ENCODE data around the gene SYMPK.

Gene SYMPK

GRCh38 chr19:45886427-45887199 lies 23.7 kb upstream of the SYMPK start:
- peak; percentile 76 to 77 for DNase-seq (ENCODE audit: low read depth in 2 of 2, low spot score in 1 of 2)

- peak; percentile 76 to 79 for DNase-seq (ENCODE audit: low read depth in 2 of 2, low spot score in 1 of 2)
These were observed 22.8 kb upstream of the SYMPK start, which contains the start of gene IRF2BP1 for GRCh38 chr19:45885556-45886426. Gene IRF2BP1 (minus strand): TSS chr19:45886141. CDS start chr19:45885774, 367 bp downstream.

GRCh38 chr19:45884682-45885555 lies 22.0 kb upstream of the SYMPK start:
- DNase-seq (ENCODE audit: low read depth in 2 of 2, low spot score in 1 of 2), result no peak

- no peak for DNase-seq (ENCODE audit: low read depth in 2 of 2, low spot score in 1 of 2)
These were observed 21.1 kb upstream of the SYMPK start for GRCh38 chr19:45883881-45884681.

GRCh38 chr19:45883586-45883880 lies 20.6 kb upstream of the SYMPK start:
- DNase-seq (ENCODE audit: low read depth in 2 of 2, low spot score in 1 of 2), result no peak

GRCh38 chr19:45882652-45883585 lies 20.0 kb upstream of the SYMPK start:
- peak in 1 of 2 donors; percentile 63 for DNase-seq (ENCODE audit: low read depth in 2 of 2, low spot score in 1 of 2)

- no peak for DNase-seq (ENCODE audit: low read depth in 2 of 2, low spot score in 1 of 2)
These were observed 19.1 kb upstream of the SYMPK start for GRCh38 chr19:45881909-45882528.

GRCh38 chr19:45881082-45881908 lies 18.3 kb upstream of the SYMPK start:
- DNase-seq (ENCODE audit: low read depth in 2 of 2, low spot score in 1 of 2), result no peak

- no peak for DNase-seq (ENCODE audit: low read depth in 2 of 2, low spot score in 1 of 2)
These were observed 17.0 kb upstream of the SYMPK start for GRCh38 chr19:45879971-45880370.

- no peak for DNase-seq (ENCODE audit: low read depth in 2 of 2, low spot score in 1 of 2)
These were observed 16.1 kb upstream of the SYMPK start for GRCh38 chr19:45879055-45879454.

GRCh38 chr19:45878043-45878794 lies 15.3 kb upstream of the SYMPK start:
- no peak for DNase-seq (ENCODE audit: low read depth in 2 of 2, low spot score in 1 of 2)

GRCh38 chr19:45876411-45877197 lies 13.7 kb upstream of the SYMPK start:
- no peak for DNase-seq (ENCODE audit: low read depth in 2 of 2, low spot score in 1 of 2)

- DNase-seq (ENCODE audit: low read depth in 2 of 2, low spot score in 1 of 2), result no peak
These were observed 13.1 kb upstream of the SYMPK start for GRCh38 chr19:45876161-45876410.

- no peak for DNase-seq (ENCODE audit: low read depth in 2 of 2, low spot score in 1 of 2)
These were observed 11.6 kb upstream of the SYMPK start for GRCh38 chr19:45874620-45874966.

GRCh38 chr19:45873219-45873772 lies 10.3 kb upstream of the SYMPK start:
- DNase-seq (ENCODE audit: low read depth in 2 of 2, low spot score in 1 of 2), result no peak

GRCh38 chr19:45872095-45872919 lies 9.4 kb upstream of the SYMPK start:
- no peak for DNase-seq (ENCODE audit: low read depth in 2 of 2, low spot score in 1 of 2)
